ENCODE measurements around the gene KATNAL1.

Gene KATNAL1

GRCh38 chr13:30158774-30159445 lies 148.4 kb downstream of the KATNAL1 start:
- no peak for DNase-seq

DNA sequence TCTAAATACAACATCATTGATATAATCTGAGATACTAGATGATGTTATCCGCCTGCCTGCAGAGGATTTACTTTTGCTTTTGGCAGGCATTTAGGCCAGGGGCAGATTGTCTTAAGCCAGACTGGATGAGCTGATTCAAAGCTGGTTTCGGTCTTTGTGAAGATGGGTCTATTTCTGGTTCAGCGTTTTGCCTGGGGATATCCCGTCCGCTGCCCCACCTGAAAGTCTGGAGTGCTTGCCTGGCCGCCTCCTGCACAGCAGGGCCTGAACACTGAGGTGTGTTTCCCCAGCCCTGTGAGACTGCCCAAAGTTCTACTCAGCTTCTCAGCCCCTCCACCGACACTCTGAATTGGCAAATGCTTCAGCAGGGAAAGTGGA lies 149.7 kb downstream of the KATNAL1 start:
- no peak for DNase-seq

DNA sequence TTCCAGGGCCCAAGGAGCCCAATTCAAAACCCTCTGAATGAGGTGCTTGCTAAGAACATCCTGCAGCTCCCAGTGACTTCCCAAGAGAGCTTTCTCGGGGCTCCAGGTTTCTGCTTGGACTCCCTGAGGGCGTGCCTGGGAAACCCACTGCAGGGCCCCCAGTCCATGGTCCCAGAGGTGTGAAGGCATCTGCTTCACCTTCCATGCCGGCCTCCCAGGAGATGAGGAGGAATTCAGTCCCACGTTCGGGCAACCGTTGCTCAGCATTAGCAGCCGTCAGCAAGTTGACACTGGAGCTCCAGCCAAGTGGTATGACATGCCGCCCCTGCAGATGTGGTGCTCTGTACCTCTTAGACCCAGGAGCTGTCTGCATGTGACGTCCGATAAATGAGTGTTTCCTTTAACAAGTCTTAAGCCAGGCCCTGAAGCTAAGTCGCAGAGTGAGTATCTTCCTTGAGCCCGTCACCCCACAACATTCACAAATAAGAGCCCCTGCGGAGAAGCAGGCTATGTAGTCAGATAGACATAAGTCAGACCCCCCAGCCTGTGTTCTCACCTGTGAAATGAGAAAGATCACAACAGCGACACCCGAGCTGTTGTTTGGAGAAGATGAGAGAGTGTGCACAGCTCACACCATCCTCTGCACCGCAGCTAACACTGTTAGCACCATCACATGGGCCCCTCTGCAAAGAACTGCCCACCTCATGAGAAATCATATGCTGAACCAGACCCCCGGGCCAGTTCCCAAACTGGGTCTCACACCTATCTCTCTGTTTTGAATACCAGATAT lies 150.3 kb downstream of the KATNAL1 start:
- no peak for DNase-seq

DNA sequence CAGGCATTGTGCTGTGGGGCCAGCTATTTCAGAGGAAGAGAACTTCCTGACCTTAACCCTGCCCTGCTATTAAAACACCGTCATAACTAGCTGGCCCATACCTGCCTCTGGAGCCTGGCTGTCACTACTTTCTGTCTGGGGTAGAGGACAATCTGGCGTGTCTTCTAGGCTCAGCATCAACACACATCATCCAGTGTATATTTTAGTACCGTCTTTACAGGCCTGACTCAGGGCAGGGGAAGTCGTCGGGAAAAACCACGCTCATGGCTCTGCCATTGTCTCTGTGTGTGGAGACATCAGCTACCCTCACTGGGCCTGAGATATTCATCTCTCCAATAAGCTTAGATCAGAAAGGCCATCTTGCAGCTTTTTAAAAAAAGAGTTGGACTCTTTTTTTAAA lies 151.1 kb downstream of the KATNAL1 start:
- no peak for DNase-seq

DNA sequence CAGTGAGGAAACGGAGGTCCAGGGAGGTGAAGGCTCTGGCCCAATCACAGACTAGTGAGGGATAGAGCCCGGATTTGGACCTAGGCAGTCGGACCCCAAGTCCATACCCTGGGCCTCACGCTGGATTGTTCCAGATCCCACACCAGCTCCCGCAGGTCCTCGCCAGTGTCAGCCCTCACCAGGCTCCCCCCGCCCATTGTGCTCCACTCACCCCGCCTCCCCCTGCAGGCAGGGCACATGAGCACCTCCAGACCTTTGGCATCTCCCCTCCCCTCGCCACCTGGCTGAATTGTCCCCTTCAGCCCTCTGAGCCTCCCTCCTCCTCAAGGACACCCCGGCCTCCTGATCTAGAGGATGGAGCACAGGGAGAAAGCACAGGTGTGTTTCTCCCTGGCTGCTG lies 152.4 kb downstream of the KATNAL1 start:
- no peak for DNase-seq

DNA sequence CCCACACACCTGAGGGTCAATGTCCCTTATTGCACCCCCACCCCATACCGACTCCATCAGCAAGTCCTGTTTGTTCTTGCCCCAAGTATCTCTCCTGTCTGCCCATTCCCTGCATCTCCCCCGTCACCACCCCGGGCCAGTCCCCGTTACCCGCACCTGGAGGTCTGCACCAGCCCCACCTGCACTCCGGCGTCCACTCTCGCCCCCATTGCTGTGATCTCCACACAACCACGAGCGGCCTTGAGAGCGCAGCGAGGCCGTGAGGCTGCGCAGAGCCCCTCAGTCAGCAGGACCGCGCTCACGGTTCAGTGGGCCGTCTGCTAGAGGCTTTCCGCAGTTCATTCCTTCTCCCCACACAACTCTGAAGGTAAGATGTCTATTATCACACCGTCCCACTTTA lies 152.8 kb downstream of the KATNAL1 start:
- DNase-seq = no peak

- DNase-seq = no peak
Observed at GRCh38 chr13:30153545-30154426, 153.6 kb downstream of the KATNAL1 start.
